ENCODE results near the gene SLC15A2.

Gene SLC15A2

DNA sequence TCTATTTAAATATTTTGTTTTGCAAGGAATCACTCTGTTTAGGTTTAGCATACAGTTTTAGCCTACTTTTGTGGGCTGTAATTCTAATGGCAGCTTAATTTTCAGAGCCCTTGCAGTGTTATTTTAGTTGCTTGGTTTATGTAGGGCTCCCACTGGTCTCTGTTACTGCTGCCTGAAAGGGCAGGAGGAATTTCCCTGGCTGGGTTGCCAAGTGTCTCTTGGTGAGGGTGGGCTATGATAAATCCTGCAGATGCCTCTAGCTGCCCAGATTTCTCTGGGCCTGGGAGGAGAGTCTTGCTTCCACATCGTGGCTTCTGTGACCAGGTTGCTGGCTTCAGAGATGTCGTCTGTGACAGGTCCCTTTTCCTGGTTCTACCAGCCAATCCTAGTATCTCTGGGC lies 91.6 kb downstream of the SLC15A2 start:
- DNase-seq, result no peak

DNA sequence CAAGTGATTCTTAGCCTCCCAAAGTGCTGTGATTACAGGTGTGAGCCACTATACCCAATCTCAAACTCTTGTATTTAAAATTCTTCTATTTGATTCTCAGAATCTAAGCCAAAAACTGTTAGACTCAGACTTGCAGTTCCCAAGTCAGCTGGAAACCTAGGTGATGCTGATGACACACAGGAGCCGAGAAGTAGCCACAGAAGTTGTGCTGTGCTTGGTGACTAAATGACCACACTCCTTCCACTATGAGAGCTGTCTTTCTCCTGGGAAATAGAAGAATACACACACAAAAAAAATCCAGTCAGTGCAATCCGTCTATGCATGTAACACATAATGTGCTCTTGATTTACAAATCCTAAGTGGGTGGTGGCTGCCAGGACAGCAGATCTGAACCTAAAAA lies 93.9 kb downstream of the SLC15A2 start:
- DNase-seq, result no peak

DNA sequence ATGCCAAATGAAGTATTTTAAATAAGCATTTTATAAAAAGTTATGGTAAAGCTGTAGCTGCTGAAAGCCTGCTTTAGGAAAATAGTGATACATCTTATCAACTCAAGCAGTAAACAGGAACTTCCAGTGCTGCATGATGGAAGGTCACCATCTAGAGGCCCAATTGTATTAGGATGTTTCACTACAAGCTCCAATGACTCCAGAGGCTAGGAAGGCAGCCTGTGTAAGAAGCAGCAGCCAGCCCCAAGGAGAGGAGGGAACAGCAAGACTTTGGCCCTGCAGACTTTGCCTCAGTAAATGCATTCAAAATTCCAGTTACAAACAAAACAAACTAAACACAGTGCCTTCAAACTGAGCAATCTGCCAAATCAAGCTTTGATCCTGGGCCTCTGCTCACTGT lies 95.7 kb downstream of the SLC15A2 start:
- DNase-seq, result no peak

DNA sequence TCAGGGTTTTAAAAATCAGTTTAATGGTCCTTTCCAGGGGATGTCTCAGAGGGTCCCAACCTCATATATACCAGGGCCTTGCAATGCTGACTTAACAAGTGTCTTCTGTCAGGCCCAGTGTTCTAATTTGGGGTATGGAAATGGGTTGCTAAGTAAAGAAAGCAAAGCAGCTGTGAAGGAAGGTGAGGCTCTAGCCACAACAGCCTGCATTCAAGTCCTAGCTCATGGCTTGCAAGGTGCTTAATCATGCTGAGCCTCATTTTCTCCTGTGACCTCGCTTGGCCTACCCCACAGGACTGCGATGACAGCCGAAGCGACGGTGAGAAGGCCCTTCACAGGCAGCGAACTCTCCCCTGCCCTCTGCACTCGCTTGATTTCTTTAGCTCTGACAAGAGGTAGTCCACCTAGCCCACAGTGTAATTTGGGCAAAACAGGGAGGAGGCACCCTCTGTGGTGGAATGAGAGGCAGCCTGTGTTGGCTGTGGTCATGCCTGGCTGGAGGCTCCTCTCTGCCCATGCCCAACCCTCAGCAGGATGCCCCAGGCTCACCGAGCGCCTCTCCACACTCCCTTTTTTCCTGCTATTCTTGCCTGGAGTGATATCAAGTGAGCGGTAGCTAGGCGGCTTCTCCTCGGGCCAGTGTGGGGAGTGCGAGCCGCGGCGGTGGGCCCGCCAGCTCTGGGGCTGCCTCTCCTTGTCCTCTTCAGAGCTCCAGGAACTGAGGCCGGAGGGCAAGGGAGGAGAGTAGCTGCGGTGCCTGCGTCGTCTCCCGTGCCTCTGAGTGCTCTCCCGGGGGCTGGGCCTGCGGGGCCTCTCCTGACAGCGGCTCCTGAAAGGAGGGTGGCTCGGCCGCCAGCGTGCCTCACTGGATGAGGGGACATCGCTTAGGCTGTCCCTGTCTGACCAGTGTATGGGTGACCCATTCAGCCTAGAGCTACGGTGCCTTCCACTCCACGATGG lies 98.7 kb downstream of the SLC15A2 start:
- no peak for DNase-seq

Measured in NCI-H2081 (cell line).